ENCODE results near the gene IL16. TPM values are rescaled to one million over a fixed set of nuclear protein-coding genes. Genes with fewer than 3 reads are reported as not detected.
"Not testable (repeated sequence)": the region's sequence is repeated elsewhere in the genome, so short reads cannot be mapped to it uniquely, and the experiment has no call there.

The IL16 gene
- total RNA-seq, 2 donors from 2014 or later = 3.4 to 3.7 TPM

DNA sequence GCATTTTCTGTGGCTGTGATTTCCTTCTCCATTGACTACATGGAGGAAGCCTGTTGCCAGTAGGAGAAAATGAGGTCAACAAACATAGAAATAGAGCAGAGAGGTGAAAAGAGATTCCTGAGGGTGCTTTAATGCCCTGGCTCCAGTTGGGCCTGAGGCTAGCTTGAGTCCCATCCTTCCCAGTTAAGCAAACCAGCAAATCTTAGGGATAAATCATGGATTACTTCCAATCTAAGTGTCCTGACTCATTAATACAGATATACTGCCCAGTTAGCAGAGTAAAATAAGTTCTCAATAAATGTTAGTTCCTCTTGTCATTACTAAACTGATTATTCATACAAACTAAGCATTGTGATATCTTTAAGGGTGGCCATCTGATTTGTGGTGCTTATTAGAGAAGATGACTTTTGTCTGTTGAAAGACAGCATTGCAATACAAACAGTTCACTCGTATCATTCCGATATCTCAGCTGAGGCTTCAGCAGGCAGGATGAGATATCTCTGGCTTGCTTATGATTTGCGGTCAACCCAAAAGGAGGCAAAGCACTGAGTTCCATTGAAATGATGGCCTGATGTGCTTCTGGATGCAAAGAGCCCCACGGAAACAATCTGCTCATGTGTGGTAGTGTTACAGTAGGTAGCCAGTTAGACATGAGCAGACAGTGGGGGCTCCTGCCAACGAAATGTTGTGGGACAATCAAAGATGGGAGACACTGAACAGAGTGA is 133.8 kb downstream of the IL16 start:
- Histone ChIP-seq H3K27ac (no peak overlapping the region), H3K9me3 (no peaks in the 10 kb centered on the region), H3K36me3 (no peaks in the 10 kb centered on the region), H3K27me3 (no peaks in the 10 kb centered on the region), H3K4me1 (no peaks in the 10 kb centered on the region), H3K9ac (ENCODE audit: low read depth in 2 of 2, low read length in 2 of 2) (no peak overlapping the region), H3K4me3 (no peak overlapping the region)
- intact Hi-C loops (cut with DNase I) = no loop called here
- no peak for DNase-seq
- TF ChIP-seq, protein P1, sequence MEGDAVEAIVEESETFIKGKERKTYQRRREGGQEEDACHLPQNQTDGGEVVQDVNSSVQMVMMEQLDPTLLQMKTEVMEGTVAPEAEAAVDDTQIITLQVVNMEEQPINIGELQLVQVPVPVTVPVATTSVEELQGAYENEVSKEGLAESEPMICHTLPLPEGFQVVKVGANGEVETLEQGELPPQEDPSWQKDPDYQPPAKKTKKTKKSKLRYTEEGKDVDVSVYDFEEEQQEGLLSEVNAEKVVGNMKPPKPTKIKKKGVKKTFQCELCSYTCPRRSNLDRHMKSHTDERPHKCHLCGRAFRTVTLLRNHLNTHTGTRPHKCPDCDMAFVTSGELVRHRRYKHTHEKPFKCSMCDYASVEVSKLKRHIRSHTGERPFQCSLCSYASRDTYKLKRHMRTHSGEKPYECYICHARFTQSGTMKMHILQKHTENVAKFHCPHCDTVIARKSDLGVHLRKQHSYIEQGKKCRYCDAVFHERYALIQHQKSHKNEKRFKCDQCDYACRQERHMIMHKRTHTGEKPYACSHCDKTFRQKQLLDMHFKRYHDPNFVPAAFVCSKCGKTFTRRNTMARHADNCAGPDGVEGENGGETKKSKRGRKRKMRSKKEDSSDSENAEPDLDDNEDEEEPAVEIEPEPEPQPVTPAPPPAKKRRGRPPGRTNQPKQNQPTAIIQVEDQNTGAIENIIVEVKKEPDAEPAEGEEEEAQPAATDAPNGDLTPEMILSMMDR (IDR thresholded peaks at IDR 0.05) = no peak

- H3K27me3 ChIP-seq; H3K4me3 ChIP-seq; H3K9me3 ChIP-seq; H3K4me1 ChIP-seq; intact Hi-C loops (cut with DNase I); H3K9ac ChIP-seq (ENCODE audit: low read depth in 2 of 2, low read length in 2 of 2); H3K36me3 ChIP-seq; DNase-seq; H3K27ac ChIP-seq: not testable (repeated sequence)
Observed at GRCh38 chr15:81331141-81331540, 134.5 kb downstream of the IL16 start.

DNA sequence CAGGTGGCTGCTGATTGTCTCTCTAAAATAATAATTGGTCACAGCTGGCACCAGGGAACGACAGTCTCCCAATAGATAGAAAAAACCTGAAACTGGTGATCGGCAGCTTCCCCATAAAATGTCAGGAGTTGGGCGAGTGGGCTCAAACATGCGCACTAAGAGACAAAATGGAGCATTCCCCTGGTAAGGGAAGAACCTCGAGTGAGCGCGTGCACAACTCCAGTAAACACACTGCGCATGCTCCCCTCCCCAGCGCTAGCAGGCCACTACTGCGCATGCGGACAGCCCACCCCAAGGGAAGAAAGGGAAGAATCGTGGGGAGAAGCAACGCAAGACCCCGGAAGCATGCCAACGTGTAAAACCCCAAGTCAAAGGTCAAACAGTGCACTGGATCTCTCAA is 134.9 kb downstream of the IL16 start:
- no peaks in the 10 kb centered on the region for H3K36me3 ChIP-seq
- no peaks in the 10 kb centered on the region for H3K27me3 ChIP-seq
- no peaks in the 10 kb centered on the region for H3K9me3 ChIP-seq
- H3K4me3 ChIP-seq = no peak overlapping the region
- H3K27ac ChIP-seq = no peak overlapping the region
- intact Hi-C loops (cut with DNase I) = no loop called here
- no peaks in the 10 kb centered on the region for H3K4me1 ChIP-seq
- DNase-seq = no peak
- H3K9ac ChIP-seq (ENCODE audit: low read depth in 2 of 2, low read length in 2 of 2) = no peak overlapping the region
- TF ChIP-seq, protein P1 (IDR thresholded peaks at IDR 0.05) = no peak

DNA sequence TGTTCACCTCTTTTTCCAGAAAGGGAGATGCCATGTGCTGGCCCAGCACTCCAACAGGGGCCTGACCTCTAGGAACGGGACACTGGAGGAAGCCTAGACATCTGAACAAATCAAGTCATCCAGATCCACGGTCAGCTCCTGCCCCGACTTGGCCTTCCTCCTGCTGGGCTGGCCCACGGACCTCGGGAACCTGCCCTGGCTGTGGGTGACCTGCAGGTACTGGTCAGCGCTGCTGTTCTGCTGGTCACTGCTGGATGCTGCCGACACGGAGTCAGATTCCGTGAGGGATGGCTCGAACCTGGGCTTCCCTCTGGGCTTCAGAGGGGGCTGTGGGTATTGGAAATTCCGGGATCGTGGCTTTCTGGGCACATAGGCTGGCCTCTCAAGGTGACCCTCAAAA is 135.6 kb downstream of the IL16 start:
- no peaks in the 10 kb centered on the region for H3K4me1 ChIP-seq
- H3K27ac ChIP-seq = no peak overlapping the region
- no peak for DNase-seq
- intact Hi-C loops (cut with DNase I) = no loop called here
- no peaks in the 10 kb centered on the region for H3K27me3 ChIP-seq
- no peaks in the 10 kb centered on the region for H3K36me3 ChIP-seq
- H3K9ac ChIP-seq (ENCODE audit: low read depth in 2 of 2, low read length in 2 of 2) = no peak overlapping the region
- TF ChIP-seq, protein P1 (IDR thresholded peaks at IDR 0.05) = no peak
- no peak overlapping the region for H3K4me3 ChIP-seq
- H3K9me3 ChIP-seq = no peaks in the 10 kb centered on the region

GRCh38 chr15:81333363-81333762 is 136.7 kb downstream of the IL16 start:
- DNase-seq = no peak
- H3K27me3 ChIP-seq = no peaks in the 10 kb centered on the region
- intact Hi-C loops (cut with DNase I) = no loop called here
- TF ChIP-seq, protein P1 (IDR thresholded peaks at IDR 0.05) = no peak
- no peaks in the 10 kb centered on the region for H3K36me3 ChIP-seq
- H3K4me3 ChIP-seq = no peak overlapping the region
- H3K27ac ChIP-seq = no peak overlapping the region
- no peak overlapping the region for H3K9ac ChIP-seq (ENCODE audit: low read depth in 2 of 2, low read length in 2 of 2)
- H3K4me1 ChIP-seq = no peaks in the 10 kb centered on the region
- no peaks in the 10 kb centered on the region for H3K9me3 ChIP-seq

DNA sequence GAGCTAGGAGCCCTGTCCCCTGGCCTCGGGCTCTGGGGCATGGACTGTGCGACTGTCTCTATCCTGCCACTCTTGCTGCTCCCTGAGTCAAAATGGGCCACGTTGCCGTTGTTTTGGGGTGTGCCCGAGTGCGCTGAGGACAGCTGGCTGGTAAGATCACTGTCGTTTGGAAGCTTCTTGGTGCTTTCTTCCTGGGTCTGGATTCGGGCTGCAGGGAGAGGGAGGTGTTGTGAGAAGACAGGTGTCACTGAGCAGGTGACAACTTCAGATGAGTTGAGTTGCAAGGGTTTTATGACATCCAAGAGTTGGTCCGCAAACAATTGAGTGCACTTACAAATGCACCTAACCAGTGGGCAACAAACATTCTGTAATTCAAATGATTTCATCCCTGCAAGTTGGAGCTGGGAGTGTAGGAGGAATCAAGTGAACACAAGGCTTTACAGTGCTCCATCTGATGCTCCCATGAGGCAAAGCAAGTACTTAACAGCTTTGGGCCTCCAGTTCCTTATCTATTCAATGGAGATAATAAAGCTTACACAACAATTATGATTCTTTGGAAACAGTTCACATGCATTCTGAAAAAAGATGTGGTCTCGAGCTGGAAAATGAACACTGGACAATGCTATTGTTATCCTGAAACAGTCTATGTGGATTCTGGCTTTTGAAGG is 138.2 kb downstream of the IL16 start:
- no peak for DNase-seq

More for the DNA sequence above, 138.2 kb downstream of the IL16 start:
- TF ChIP-seq, protein P1 (IDR thresholded peaks at IDR 0.05) = no peak
- no peaks in the 10 kb centered on the region for H3K9me3 ChIP-seq
- no peaks in the 10 kb centered on the region for H3K4me1 ChIP-seq
- H3K4me3 ChIP-seq = no peak overlapping the region
- intact Hi-C loops (cut with DNase I) = no loop called here
- H3K27ac ChIP-seq = no peak overlapping the region
- H3K27me3 ChIP-seq = no peaks in the 10 kb centered on the region
- H3K36me3 ChIP-seq = no peaks in the 10 kb centered on the region
- no peak overlapping the region for H3K9ac ChIP-seq (ENCODE audit: low read depth in 2 of 2, low read length in 2 of 2)
